Suppressor macrophage (primary cell): ENCODE data around the gene MTHFSD.
A peak's percentile ranks its signal among the peaks of the same experiment; 100 is the strongest.

Experiments used
- DNase-seq, 4 experiments: peaks; one replicate each; pipeline ENCODE4 v3.0.0-alpha.2; 2020 to 2022

Gene MTHFSD

GRCh38 chr16:86512860-86513470 is 42.1 kb downstream of the MTHFSD start:
- no peak for DNase-seq

DNA sequence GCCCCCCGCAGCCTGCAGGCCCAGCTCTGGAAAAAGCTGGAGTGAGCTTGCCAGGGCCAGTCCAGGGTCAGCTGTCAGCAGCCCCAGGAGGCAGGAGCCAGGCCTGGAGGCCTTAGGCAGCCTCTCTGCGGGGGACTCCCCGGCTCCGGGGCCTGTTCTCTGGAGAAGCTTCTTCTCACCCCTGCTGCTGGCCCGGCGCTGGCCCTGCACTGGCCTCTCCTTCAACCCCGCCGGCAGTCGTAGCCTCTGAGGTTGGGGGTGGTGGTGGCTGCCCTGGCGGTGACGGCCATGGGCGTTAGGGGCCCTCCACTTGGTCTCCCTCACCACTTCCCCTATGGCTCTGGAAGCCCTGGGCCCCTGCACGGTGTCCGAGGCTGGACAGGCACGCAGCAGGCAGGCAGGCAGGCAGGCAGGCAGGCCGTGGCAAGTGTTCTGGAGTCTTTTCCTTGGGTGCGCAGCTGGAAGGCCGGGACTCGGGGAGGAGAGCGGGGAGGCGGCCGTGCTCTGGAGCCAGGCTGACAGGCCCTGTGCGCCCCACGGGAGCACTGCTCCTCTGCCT is 42.7 kb downstream of the MTHFSD start:
- DNase-seq, result no peak

- DNase-seq, result no peak
Observed at GRCh38 chr16:86511317-86512161, 43.5 kb downstream of the MTHFSD start.

DNA sequence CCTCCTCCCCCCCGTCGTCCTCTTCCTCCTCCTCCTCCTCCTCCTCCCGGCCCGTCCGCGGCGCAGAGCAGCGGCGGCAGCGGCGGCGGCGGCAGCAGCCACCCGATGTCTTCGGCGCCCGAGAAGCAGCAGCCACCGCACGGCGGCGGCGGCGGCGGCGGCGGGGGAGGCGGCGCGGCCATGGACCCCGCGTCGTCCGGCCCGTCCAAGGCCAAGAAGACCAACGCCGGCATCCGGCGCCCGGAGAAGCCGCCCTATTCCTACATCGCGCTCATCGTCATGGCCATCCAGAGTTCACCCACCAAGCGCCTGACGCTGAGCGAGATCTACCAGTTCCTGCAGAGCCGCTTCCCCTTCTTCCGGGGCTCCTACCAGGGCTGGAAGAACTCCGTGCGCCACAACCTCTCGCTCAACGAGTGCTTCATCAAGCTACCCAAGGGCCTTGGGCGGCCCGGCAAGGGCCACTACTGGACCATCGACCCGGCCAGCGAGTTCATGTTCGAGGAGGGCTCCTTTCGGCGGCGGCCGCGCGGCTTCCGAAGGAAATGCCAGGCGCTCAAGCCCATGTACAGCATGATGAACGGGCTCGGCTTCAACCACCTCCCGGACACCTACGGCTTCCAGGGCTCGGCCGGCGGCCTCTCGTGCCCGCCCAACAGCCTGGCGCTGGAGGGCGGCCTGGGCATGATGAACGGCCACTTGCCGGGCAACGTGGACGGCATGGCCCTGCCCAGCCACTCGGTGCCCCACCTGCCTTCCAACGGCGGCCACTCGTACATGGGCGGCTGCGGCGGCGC is 44.4 kb downstream of the MTHFSD start, which contains the start of gene FOXF1:
Gene FOXF1, plus strand, starts transcription at position 63 of the 797 bp plus-strand sequence. Its CDS starts 43 bp downstream, at position 106.
- DNase-seq, result peak; percentile 34 to 67 (median 52)

DNA sequence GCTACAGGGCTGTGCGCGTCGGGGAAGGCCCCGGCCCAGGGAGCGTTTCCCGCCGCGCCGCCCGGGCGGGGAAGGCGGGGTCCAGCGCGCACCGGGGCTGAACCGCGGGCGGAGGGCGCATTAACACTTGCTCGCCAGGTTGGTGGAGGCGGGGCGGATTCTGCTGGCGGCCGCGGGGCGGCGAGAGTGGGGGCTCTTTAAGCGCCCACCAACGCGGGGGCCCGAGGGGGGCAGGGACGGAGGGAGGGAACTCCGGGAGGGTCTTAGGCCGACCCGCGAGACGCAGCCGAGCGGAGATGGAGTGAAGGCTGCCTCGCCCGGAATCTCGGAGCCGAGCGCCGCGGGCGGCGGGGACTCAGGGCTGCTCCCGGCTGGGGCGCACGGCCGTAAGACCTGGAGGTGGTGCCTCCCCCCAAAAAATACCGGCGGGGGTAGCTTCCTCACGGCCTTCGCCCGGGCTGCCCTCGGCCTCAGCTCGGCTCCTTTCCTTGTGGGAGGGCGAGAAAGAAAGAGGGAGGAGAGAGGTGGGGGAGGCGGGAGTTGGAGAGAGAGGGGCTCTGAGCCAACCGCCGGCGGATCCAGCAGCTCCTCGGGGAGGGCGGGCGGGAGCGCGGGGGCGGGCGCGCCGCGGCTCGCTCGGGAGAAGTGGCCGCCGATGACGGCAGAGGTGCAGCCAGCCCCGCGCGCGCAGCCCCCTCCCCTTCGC is 45.1 kb downstream of the MTHFSD start:
- DNase-seq, result no peak

- DNase-seq, result peak; percentile 7 to 67 (median 36)
Observed at GRCh38 chr16:86508947-86509758, 45.9 kb downstream of the MTHFSD start.

- no peak for DNase-seq
Observed at GRCh38 chr16:86508028-86508946, 46.7 kb downstream of the MTHFSD start.

DNA sequence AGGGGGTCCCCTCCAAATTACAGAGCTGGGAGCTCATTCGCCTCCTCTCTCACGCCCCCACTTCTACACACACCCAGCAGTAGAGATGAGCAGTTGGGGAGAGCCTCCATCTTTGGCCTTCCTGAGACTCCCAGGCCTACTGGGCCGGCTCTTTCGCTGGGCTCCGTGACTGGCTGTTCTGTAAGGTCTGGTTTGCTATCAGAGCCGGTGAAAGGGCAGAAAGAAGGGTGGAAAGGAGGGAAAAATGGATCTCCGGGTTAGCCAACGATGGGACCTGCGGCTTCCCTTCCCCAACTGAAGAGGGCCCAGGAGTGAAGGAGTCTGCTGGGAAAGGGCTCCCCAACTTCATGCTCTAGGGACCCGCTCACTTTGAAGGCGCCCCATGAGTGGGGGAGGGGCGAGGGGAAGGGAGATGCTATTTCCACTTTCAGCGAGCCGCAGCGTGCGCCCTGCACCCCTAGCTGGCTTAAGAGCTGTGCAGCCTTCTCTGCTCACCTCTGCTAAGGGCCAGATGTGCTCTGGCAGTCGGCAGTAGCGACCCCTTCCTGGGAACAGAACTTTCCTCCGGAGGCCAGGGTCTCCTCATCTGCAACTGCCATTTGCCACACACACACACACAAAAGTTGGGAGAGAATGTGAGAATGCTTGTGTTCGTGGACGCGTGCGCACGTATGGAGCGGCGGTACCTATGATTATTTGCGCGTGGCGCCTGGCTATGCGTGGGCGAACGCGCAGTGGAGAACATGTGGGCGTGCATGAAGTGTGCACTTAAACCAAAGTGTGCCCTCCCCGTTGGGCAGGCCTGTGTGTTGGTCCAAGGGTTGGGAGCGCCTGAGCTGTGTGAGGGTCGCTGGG is 47.6 kb downstream of the MTHFSD start:
- DNase-seq, result no peak

DNA sequence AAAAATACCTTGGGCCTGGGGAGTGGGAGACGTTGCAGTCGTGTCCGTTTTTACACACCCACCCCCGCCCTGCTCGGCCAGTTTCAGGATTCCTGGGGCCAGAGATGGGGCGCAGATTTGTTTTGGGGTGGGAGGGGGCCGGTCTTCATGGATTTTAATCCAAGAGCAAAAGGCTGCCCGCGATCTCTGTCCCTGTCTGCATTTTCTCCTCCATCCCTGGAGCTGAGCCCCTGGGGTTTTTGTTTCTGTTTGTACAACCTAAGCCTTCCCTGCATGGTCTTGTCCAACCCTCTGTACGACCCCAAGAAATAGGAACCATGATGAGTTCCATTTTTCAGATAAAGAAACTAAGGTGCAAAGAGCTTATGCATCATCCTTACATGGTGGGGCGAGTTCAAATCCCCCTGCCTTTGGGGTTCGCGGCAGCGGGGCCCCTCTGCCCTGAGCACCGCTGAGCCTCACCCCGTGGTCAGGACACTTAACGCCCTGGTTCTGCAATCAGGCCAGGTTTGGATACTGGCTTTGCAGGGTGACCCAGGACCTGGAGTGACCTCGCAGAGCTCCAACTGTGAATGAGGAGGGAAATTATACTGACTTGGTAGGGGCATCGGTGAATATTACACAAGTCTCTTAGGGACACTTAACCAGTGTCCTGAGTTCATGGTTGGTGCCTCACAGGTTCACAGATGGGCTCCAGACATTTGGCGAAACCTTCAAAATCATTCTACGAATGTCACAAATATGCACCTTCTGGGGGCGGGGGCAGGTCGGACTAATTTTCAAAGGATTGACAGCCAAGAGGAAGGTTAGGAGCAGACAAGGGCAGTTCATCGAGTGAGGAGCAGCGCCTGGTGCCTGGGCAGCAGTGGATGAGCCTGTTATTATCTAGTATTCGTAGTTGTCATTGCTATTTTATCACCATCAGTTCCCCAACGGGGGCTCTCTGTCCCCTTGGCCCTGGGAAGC is 48.9 kb downstream of the MTHFSD start:
- no peak for DNase-seq

GRCh38 chr16:86505185-86505898 is 49.7 kb downstream of the MTHFSD start:
- peak in 2 of 4 experiments; percentile 14 to 32 for DNase-seq

GRCh38 chr16:86504315-86505184 is 50.5 kb downstream of the MTHFSD start:
- DNase-seq, result no peak

DNA sequence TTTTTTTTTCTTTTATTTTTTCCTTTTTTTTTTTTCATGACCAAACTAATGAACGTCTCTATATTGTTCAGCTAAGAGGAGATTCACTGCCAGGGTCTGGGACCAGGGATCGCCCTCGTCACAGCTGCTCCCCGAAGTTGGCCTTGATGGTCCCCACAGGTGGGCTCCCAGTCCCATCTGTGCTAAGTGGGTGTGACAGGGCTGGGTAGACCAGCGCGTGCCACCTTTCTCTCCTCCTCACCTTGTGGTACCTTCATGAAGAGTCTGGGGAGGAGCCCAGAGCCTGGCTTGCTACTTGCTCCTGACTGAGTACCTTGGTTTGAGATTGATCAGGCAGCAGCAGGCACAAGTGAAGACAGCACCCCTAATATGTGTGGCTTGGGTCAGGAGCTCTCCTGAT is 51.2 kb downstream of the MTHFSD start:
- no peak for DNase-seq

GRCh38 chr16:86502856-86503748 is 51.9 kb downstream of the MTHFSD start:
- no peak for DNase-seq

GRCh38 chr16:86501989-86502855 is 52.8 kb downstream of the MTHFSD start:
- DNase-seq, result no peak
